ENCODE data around the gene RDH11.

DNA sequence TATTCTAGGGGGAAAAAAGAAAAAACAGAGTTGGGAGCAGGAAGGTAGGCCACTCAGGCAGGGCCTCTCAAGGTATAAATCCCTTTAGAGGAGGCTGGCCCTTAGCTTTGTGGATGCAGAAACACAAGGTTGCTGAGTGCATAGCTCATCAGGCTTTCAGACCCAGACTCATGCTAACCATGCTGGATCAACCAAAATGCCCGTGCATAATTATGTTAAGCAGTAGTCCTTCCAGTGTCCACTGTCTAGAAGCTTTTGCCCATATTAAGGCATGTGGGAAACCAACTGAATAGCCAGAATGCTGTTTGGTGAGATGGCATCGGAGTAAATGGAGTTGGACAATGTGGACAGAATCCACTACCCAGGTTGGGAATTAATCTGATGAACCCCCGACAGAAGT, 56.9 kb downstream of the RDH11 start:
- TF ChIP-seq POLR2A (IDR thresholded peaks at IDR 0.05) (no peak), EP300 (IDR thresholded peaks at IDR 0.05) (no peak)
- TF ChIP-seq, protein P1, sequence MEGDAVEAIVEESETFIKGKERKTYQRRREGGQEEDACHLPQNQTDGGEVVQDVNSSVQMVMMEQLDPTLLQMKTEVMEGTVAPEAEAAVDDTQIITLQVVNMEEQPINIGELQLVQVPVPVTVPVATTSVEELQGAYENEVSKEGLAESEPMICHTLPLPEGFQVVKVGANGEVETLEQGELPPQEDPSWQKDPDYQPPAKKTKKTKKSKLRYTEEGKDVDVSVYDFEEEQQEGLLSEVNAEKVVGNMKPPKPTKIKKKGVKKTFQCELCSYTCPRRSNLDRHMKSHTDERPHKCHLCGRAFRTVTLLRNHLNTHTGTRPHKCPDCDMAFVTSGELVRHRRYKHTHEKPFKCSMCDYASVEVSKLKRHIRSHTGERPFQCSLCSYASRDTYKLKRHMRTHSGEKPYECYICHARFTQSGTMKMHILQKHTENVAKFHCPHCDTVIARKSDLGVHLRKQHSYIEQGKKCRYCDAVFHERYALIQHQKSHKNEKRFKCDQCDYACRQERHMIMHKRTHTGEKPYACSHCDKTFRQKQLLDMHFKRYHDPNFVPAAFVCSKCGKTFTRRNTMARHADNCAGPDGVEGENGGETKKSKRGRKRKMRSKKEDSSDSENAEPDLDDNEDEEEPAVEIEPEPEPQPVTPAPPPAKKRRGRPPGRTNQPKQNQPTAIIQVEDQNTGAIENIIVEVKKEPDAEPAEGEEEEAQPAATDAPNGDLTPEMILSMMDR (IDR thresholded peaks at IDR 0.05) = no peak
